ENCODE measurements around the gene CTSF. TPM values are rescaled to one million over a fixed set of nuclear protein-coding genes. Genes with fewer than 3 reads are reported as not detected.
"Not testable (repeated sequence)": the region's sequence is repeated elsewhere in the genome, so short reads cannot be mapped to it uniquely, and the experiment has no call there.

The CTSF gene
- total RNA-seq, 1 donor from 2014 or later, result 0.68 TPM

GRCh38 chr11:66546368-66546965, 21.9 kb downstream of the CTSF start, which contains the start of gene ACTN3:
TSS of gene ACTN3 (plus strand) at chr11:66546903. CDS start at chr11:66546938, 35 bp downstream.
- Mint-ChIP-seq H3K27ac (peak within 1 kb of the TSS; percentile 79), H3K4me3 (peak within 1 kb of the TSS; percentile 89), H3K27me3 (peaks cover 13% of the 10 kb centered on the region), H3K9me3 (no peaks in the 10 kb centered on the region), H3K4me1 (peaks cover 17% of the 10 kb centered on the region), H3K36me3 (ENCODE audit: low read depth) (peaks cover 16% of the 10 kb centered on the region)
- DNase-seq, result no peak
- intact Hi-C loops (cut with micrococcal nuclease), result loop anchor here (1.0 to 2.0 kb wide), 4 partner anchors 36 to 132 kb away; partner anchors contain the start of genes BBS1, CCDC87, CCS and DPP3

- H3K4me3 Mint-ChIP-seq, result peak within 1 kb of the TSS; percentile 89
- peaks cover 17% of the 10 kb centered on the region for H3K4me1 Mint-ChIP-seq
- peak; percentile 97 for DNase-seq
- H3K36me3 Mint-ChIP-seq (ENCODE audit: low read depth), result peaks cover 20% of the 10 kb centered on the region
- H3K27me3 Mint-ChIP-seq, result peaks cover 13% of the 10 kb centered on the region
- intact Hi-C loops (cut with micrococcal nuclease), result loop anchor here (1.0 to 2.0 kb wide), 4 partner anchors 36 to 132 kb away; partner anchors contain the start of genes BBS1, CCDC87, CCS and DPP3
- peak within 1 kb of the TSS; percentile 80 for H3K27ac Mint-ChIP-seq
- H3K9me3 Mint-ChIP-seq, result no peaks in the 10 kb centered on the region
These were observed 22.6 kb downstream of the CTSF start, which contains the start of gene ZDHHC24 for GRCh38 chr11:66545701-66546367. TSS of gene ZDHHC24 (minus strand) at chr11:66546048. CDS start at chr11:66546003, 45 bp downstream.

- H3K9me3 Mint-ChIP-seq; DNase-seq; intact Hi-C loops (cut with micrococcal nuclease): not testable (repeated sequence)
- Mint-ChIP-seq H3K36me3 (ENCODE audit: low read depth) (peaks cover 22% of the 10 kb centered on the region), H3K4me3 (peak overlapping the region; percentile 89), H3K4me1 (peaks cover 17% of the 10 kb centered on the region), H3K27me3 (peaks cover 11% of the 10 kb centered on the region), H3K27ac (peak overlapping the region; percentile 80)
These were observed 23.5 kb downstream of the CTSF start for GRCh38 chr11:66544952-66545351.

- intact Hi-C loops (cut with micrococcal nuclease), result no loop called here
These were observed 24.9 kb downstream of the CTSF start for GRCh38 chr11:66543263-66544107.

GRCh38 chr11:66542362-66542761, 26.0 kb downstream of the CTSF start:
- Mint-ChIP-seq H3K4me1 (peaks cover 17% of the 10 kb centered on the region), H3K27me3 (no peaks in the 10 kb centered on the region), H3K27ac (peak overlapping the region; percentile 1), H3K36me3 (ENCODE audit: low read depth) (peaks cover 27% of the 10 kb centered on the region), H3K4me3 (no peak overlapping the region), H3K9me3 (no peaks in the 10 kb centered on the region)
- DNase-seq, result no peak
- intact Hi-C loops (cut with micrococcal nuclease), result no loop called here

More at GRCh38 chr11:66543263-66544107, 24.9 kb downstream of the CTSF start:
- Mint-ChIP-seq H3K27ac (peak overlapping the region; percentile 61), H3K27me3 (peaks cover 2% of the 10 kb centered on the region), H3K36me3 (ENCODE audit: low read depth) (peaks cover 25% of the 10 kb centered on the region), H3K4me3 (peak overlapping the region; percentile 75), H3K4me1 (peaks cover 17% of the 10 kb centered on the region), H3K9me3 (no peaks in the 10 kb centered on the region)
- peak; percentile 83 for DNase-seq

GRCh38 chr11:66541892-66542291, 26.5 kb downstream of the CTSF start:
- Mint-ChIP-seq H3K27me3 (no peaks in the 10 kb centered on the region), H3K4me1 (peaks cover 17% of the 10 kb centered on the region), H3K4me3 (no peak overlapping the region), H3K36me3 (ENCODE audit: low read depth) (peaks cover 27% of the 10 kb centered on the region), H3K9me3 (no peaks in the 10 kb centered on the region), H3K27ac (peak overlapping the region; percentile 1)
- intact Hi-C loops (cut with micrococcal nuclease), result no loop called here
- DNase-seq, result no peak

GRCh38 chr11:66540598-66540997, 27.8 kb downstream of the CTSF start:
- peaks cover 15% of the 10 kb centered on the region for H3K4me1 Mint-ChIP-seq
- H3K27ac Mint-ChIP-seq; H3K27me3 Mint-ChIP-seq; DNase-seq; H3K4me3 Mint-ChIP-seq; H3K9me3 Mint-ChIP-seq; intact Hi-C loops (cut with micrococcal nuclease): not testable (repeated sequence)
- peaks cover 35% of the 10 kb centered on the region for H3K36me3 Mint-ChIP-seq (ENCODE audit: low read depth)

GRCh38 chr11:66539870-66540213, 28.6 kb downstream of the CTSF start:
- no peaks in the 10 kb centered on the region for H3K27me3 Mint-ChIP-seq
- DNase-seq, result no peak
- H3K4me3 Mint-ChIP-seq, result no peak overlapping the region
- H3K36me3 Mint-ChIP-seq (ENCODE audit: low read depth), result peaks cover 38% of the 10 kb centered on the region
- intact Hi-C loops (cut with micrococcal nuclease), result no loop called here
- peaks cover 12% of the 10 kb centered on the region for H3K4me1 Mint-ChIP-seq
- H3K27ac Mint-ChIP-seq, result no peak overlapping the region
- H3K9me3 Mint-ChIP-seq, result no peaks in the 10 kb centered on the region

- no peak for DNase-seq
- intact Hi-C loops (cut with micrococcal nuclease), result no loop called here
- no peaks in the 10 kb centered on the region for H3K9me3 Mint-ChIP-seq
These were observed 29.1 kb downstream of the CTSF start for GRCh38 chr11:66539170-66539869.

GRCh38 chr11:66532784-66533183, 35.6 kb downstream of the CTSF start:
- Mint-ChIP-seq H3K9me3 (no peaks in the 10 kb centered on the region), H3K4me1 (peaks cover 3% of the 10 kb centered on the region), H3K4me3 (no peak overlapping the region), H3K27me3 (no peaks in the 10 kb centered on the region), H3K36me3 (ENCODE audit: low read depth) (peaks cover 11% of the 10 kb centered on the region), H3K27ac (no peak overlapping the region)
- DNase-seq, result no peak
- intact Hi-C loops (cut with micrococcal nuclease), result no loop called here

More at GRCh38 chr11:66539170-66539869, 29.1 kb downstream of the CTSF start:
- no peaks in the 10 kb centered on the region for H3K27me3 Mint-ChIP-seq
- no peak overlapping the region for H3K4me3 Mint-ChIP-seq
- peaks cover 38% of the 10 kb centered on the region for H3K36me3 Mint-ChIP-seq (ENCODE audit: low read depth)
- no peak overlapping the region for H3K27ac Mint-ChIP-seq
- peaks cover 10% of the 10 kb centered on the region for H3K4me1 Mint-ChIP-seq

- H3K4me1 Mint-ChIP-seq, result peaks cover 3% of the 10 kb centered on the region
- H3K27ac Mint-ChIP-seq, result no peak overlapping the region
- peaks cover 11% of the 10 kb centered on the region for H3K36me3 Mint-ChIP-seq (ENCODE audit: low read depth)
- no peaks in the 10 kb centered on the region for H3K9me3 Mint-ChIP-seq
- intact Hi-C loops (cut with micrococcal nuclease), result no loop called here
- DNase-seq, result no peak
- H3K4me3 Mint-ChIP-seq, result no peak overlapping the region
- H3K27me3 Mint-ChIP-seq, result no peaks in the 10 kb centered on the region
These were observed 36.6 kb downstream of the CTSF start for GRCh38 chr11:66531841-66532240.

GRCh38 chr11:66530927-66531709, 37.3 kb downstream of the CTSF start:
- no peak overlapping the region for H3K4me3 Mint-ChIP-seq
- H3K9me3 Mint-ChIP-seq, result no peaks in the 10 kb centered on the region
- no peaks in the 10 kb centered on the region for H3K27me3 Mint-ChIP-seq
- H3K4me1 Mint-ChIP-seq, result peaks cover 3% of the 10 kb centered on the region
- H3K27ac Mint-ChIP-seq, result no peak overlapping the region
- intact Hi-C loops (cut with micrococcal nuclease), result no loop called here
- H3K36me3 Mint-ChIP-seq (ENCODE audit: low read depth), result peaks cover 9% of the 10 kb centered on the region
- no peak for DNase-seq

- no peaks in the 10 kb centered on the region for H3K27me3 Mint-ChIP-seq
- H3K36me3 Mint-ChIP-seq (ENCODE audit: low read depth), result peaks cover 3% of the 10 kb centered on the region
- intact Hi-C loops (cut with micrococcal nuclease), result no loop called here
- H3K27ac Mint-ChIP-seq, result no peak overlapping the region
- no peak overlapping the region for H3K4me3 Mint-ChIP-seq
- H3K4me1 Mint-ChIP-seq, result peaks cover 6% of the 10 kb centered on the region
- H3K9me3 Mint-ChIP-seq, result no peaks in the 10 kb centered on the region
- DNase-seq, result no peak
These were observed 38.8 kb downstream of the CTSF start for GRCh38 chr11:66529655-66530054.
